ENCODE results near the gene APC2. TPM values are rescaled to one million over a fixed set of nuclear protein-coding genes. Genes with fewer than 3 reads are reported as not detected.
"Not testable (repeated sequence)": the region's sequence is repeated elsewhere in the genome, so short reads cannot be mapped to it uniquely, and the experiment has no call there.

APC2 gene
- total and polyA plus RNA-seq, 4 donors = 0.03 to 0.42 (median 0.26) TPM; not detected in 1

GRCh38 chr19:1412995-1413800, 36.7 kb upstream of the APC2 start:
- DNase-seq = no peak
- Histone ChIP-seq H3K4me1 (ENCODE audit: control insufficient read depth in 1 of 2, insufficient read depth in 2 of 2, low read length in 2 of 2) (no peaks in the 10 kb centered on the region), H3K27me3 (ENCODE audit: control insufficient read depth in 1 of 2, insufficient read depth in 2 of 2, low read length in 1 of 2) (no peaks in the 10 kb centered on the region), H3K4me3 (ENCODE audit: low read length in 2 of 2) (no peak overlapping the region), H3K27ac (ENCODE audit: low read depth in 1 of 2, low read length in 2 of 2) (no peak overlapping the region), H3K9me3 (ENCODE audit: control insufficient read depth, low read length) (no peaks in the 10 kb centered on the region), H3K36me3 (ENCODE audit: control insufficient read depth in 1 of 2, insufficient read depth in 2 of 2, low read length in 1 of 2) (no peaks in the 10 kb centered on the region)
- intact Hi-C loops (cut with DNase I) = loop anchor here in 1 of 2 donors (5.0 kb wide), 1 partner anchor 56 kb away; no protein-coding TSS in a partner anchor
- ATAC-seq (ENCODE audit: low FRiP score) = no peak
- 82% methylated on average over 35 to 36 of the region's 36 CpGs for WGBS, 2 donors

DNA sequence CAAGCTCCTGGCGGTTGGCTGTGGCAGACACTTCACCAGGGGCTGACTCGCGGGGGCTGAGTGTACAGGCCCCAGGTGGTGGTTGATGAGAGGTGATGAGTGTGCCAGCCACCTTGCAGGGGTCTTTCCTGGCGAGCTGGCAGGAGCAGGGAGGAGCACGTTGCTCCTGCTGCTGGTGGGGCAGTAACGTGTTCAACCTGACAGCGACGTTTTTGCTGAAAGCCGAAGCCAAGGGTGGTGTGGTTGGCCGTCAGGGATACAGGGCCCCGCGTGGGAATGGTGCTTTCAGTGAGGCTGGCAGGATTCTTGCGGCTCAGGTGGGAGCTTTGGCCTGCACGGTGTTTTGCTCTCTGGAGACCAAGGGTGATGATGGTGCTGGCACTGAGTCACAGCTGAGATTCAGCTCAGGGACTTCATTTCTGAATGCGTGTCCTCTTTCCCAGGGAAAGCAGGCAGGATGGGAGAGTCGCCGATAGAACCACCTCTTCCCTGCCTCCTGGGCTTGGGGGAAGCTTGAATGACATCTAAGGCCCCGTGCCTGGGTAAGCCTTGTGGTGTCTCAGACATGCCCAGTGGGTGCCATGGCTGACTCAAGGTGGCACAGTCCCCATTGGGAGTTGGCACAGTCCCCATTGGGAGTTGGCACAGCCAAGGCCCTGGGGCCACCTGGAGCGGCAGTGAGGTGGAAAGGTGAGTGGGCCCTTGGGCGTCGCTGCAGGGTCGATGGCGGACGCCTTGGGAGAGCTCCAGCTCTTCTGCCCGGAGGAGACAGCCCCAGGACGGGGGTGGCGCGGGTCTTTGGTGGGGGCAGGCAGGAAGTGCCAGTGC, 33.7 kb upstream of the APC2 start:
- Histone ChIP-seq H3K27ac (ENCODE audit: low read depth in 1 of 2, low read length in 2 of 2) (peak overlapping the region; percentile 2 to 16), H3K27me3 (ENCODE audit: control insufficient read depth in 1 of 2, insufficient read depth in 2 of 2, low read length in 1 of 2) (no peaks in the 10 kb centered on the region), H3K4me3 (ENCODE audit: low read length in 2 of 2) (no peak overlapping the region), H3K4me1 (ENCODE audit: control insufficient read depth in 1 of 2, insufficient read depth in 2 of 2, low read length in 2 of 2) (no peaks in the 10 kb centered on the region), H3K36me3 (ENCODE audit: control insufficient read depth in 1 of 2, insufficient read depth in 2 of 2, low read length in 1 of 2) (no peaks in the 10 kb centered on the region), H3K9me3 (ENCODE audit: control insufficient read depth, low read length) (no peaks in the 10 kb centered on the region)
- intact Hi-C loops (cut with DNase I) = no loop called here
- DNase-seq = no peak
- peak; percentile 4 for ATAC-seq (ENCODE audit: low FRiP score)
- WGBS, 2 donors = 43 to 46% methylated on average over 28 of the region's 28 CpGs

DNA sequence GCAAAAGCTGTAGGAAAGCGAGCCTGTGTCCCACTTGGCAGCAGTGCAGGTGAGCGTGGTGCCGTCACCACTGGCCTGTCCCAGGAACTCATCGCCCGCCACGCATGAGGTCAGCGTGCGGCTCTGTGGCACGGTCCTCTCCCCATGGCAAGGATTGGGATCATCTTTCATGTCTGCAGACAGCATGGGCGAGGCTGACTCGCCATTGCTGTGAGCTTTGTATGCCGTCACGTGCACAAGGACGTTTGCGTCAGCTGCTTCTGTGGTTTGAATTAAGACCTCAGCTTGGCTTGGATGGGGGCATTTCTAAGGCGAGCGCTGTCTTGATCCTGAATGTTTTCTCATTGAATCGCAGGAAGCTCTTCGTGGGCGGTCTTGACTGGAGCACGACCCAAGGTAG, 32.8 kb upstream of the APC2 start:
- no peaks in the 10 kb centered on the region for H3K36me3 ChIP-seq (ENCODE audit: control insufficient read depth in 1 of 2, insufficient read depth in 2 of 2, low read length in 1 of 2)
- no peak for DNase-seq
- 85 to 89% methylated on average over 21 of the region's 21 CpGs for WGBS, 2 donors

GRCh38 chr19:1417681-1418495, 32.0 kb upstream of the APC2 start:
- DNase-seq (no peak), ATAC-seq (ENCODE audit: low FRiP score) (no peak)
- Histone ChIP-seq H3K4me3 (ENCODE audit: low read length in 2 of 2) (no peak overlapping the region), H3K27me3 (ENCODE audit: control insufficient read depth in 1 of 2, insufficient read depth in 2 of 2, low read length in 1 of 2) (no peaks in the 10 kb centered on the region), H3K27ac (ENCODE audit: low read depth in 1 of 2, low read length in 2 of 2) (no peak overlapping the region), H3K4me1 (ENCODE audit: control insufficient read depth in 1 of 2, insufficient read depth in 2 of 2, low read length in 2 of 2) (no peaks in the 10 kb centered on the region), H3K36me3 (ENCODE audit: control insufficient read depth in 1 of 2, insufficient read depth in 2 of 2, low read length in 1 of 2) (no peaks in the 10 kb centered on the region), H3K9me3 (ENCODE audit: control insufficient read depth, low read length) (no peaks in the 10 kb centered on the region)
- WGBS, 2 donors = 82% methylated on average over 30 of the region's 30 CpGs
- intact Hi-C loops (cut with DNase I) = no loop called here

More for the DNA sequence above, 32.8 kb upstream of the APC2 start:
- no peak for ATAC-seq (ENCODE audit: low FRiP score)
- H3K4me1 ChIP-seq (ENCODE audit: control insufficient read depth in 1 of 2, insufficient read depth in 2 of 2, low read length in 2 of 2) = no peaks in the 10 kb centered on the region
- H3K27me3 ChIP-seq (ENCODE audit: control insufficient read depth in 1 of 2, insufficient read depth in 2 of 2, low read length in 1 of 2) = no peaks in the 10 kb centered on the region
- intact Hi-C loops (cut with DNase I) = no loop called here
- H3K4me3 ChIP-seq (ENCODE audit: low read length in 2 of 2) = no peak overlapping the region
- no peak overlapping the region for H3K27ac ChIP-seq (ENCODE audit: low read depth in 1 of 2, low read length in 2 of 2)
- H3K9me3 ChIP-seq (ENCODE audit: control insufficient read depth, low read length) = no peaks in the 10 kb centered on the region

DNA sequence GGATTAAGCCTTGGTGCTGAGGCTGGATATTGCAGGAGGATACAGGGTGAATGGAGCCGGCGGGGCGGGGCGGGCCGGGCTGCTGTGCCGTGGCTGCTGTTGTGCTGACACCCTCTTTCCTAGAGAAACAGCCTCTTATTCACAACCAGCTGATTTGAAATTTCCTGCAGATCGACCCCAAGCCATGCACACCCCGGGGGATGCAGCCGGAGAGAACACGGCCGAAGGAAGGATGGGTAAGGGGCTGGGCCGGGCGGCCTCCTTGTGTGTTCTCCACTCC, 31.5 kb upstream of the APC2 start:
- intact Hi-C loops (cut with DNase I) = no loop called here
- WGBS, 2 donors = 89 to 91% methylated on average over 13 of the region's 13 CpGs

GRCh38 chr19:1418951-1419738, 30.8 kb upstream of the APC2 start:
- Histone ChIP-seq H3K27me3 (ENCODE audit: control insufficient read depth in 1 of 2, insufficient read depth in 2 of 2, low read length in 1 of 2) (no peaks in the 10 kb centered on the region), H3K4me3 (ENCODE audit: low read length in 2 of 2) (no peak overlapping the region), H3K27ac (ENCODE audit: low read depth in 1 of 2, low read length in 2 of 2) (no peak overlapping the region), H3K4me1 (ENCODE audit: control insufficient read depth in 1 of 2, insufficient read depth in 2 of 2, low read length in 2 of 2) (no peaks in the 10 kb centered on the region), H3K9me3 (ENCODE audit: control insufficient read depth, low read length) (no peaks in the 10 kb centered on the region), H3K36me3 (ENCODE audit: control insufficient read depth in 1 of 2, insufficient read depth in 2 of 2, low read length in 1 of 2) (no peaks in the 10 kb centered on the region)
- intact Hi-C loops (cut with DNase I) = no loop called here
- DNase-seq (no peak), ATAC-seq (ENCODE audit: low FRiP score) (no peak)
- WGBS, 2 donors = 84 to 87% methylated on average over 21 of the region's 21 CpGs

More for the DNA sequence above, 31.5 kb upstream of the APC2 start:
- Histone ChIP-seq H3K4me3 (ENCODE audit: low read length in 2 of 2) (no peak overlapping the region), H3K27me3 (ENCODE audit: control insufficient read depth in 1 of 2, insufficient read depth in 2 of 2, low read length in 1 of 2) (no peaks in the 10 kb centered on the region), H3K27ac (ENCODE audit: low read depth in 1 of 2, low read length in 2 of 2) (no peak overlapping the region), H3K36me3 (ENCODE audit: control insufficient read depth in 1 of 2, insufficient read depth in 2 of 2, low read length in 1 of 2) (no peaks in the 10 kb centered on the region), H3K9me3 (ENCODE audit: control insufficient read depth, low read length) (no peaks in the 10 kb centered on the region), H3K4me1 (ENCODE audit: control insufficient read depth in 1 of 2, insufficient read depth in 2 of 2, low read length in 2 of 2) (no peaks in the 10 kb centered on the region)
- ATAC-seq (ENCODE audit: low FRiP score) (no peak), DNase-seq (no peak)

DNA sequence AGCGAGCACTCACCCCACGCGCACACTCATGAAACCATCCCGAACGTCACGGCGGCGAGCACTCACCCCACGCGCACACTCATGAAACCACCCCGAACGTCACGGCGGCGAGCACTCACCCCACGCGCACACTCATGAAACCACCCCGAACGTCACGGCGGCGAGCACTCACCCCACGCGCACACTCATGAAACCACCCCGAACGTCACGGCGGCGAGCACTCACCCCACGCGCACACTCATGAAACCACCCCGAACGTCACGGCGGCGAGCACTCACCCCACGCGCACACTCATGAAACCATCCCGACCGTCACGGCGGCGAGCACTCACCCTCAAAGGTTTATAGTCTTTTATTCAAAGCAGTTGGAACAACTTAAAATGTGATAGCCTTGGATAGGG, 29.8 kb upstream of the APC2 start:
- intact Hi-C loops (cut with DNase I); H3K27me3 ChIP-seq (ENCODE audit: control insufficient read depth in 1 of 2, insufficient read depth in 2 of 2, low read length in 1 of 2); H3K9me3 ChIP-seq (ENCODE audit: control insufficient read depth, low read length); H3K4me1 ChIP-seq (ENCODE audit: control insufficient read depth in 1 of 2, insufficient read depth in 2 of 2, low read length in 2 of 2); H3K27ac ChIP-seq (ENCODE audit: low read depth in 1 of 2, low read length in 2 of 2); H3K36me3 ChIP-seq (ENCODE audit: control insufficient read depth in 1 of 2, insufficient read depth in 2 of 2, low read length in 1 of 2); ATAC-seq (ENCODE audit: low FRiP score); H3K4me3 ChIP-seq (ENCODE audit: low read length in 2 of 2); DNase-seq: not testable (repeated sequence)
- WGBS, 2 donors = 95 to 96% methylated on average over 22 to 32 of the region's 43 CpGs

GRCh38 chr19:1420590-1420989, 29.3 kb upstream of the APC2 start:
- Histone ChIP-seq H3K9me3 (ENCODE audit: control insufficient read depth, low read length) (no peaks in the 10 kb centered on the region), H3K27ac (ENCODE audit: low read depth in 1 of 2, low read length in 2 of 2) (no peak overlapping the region), H3K36me3 (ENCODE audit: control insufficient read depth in 1 of 2, insufficient read depth in 2 of 2, low read length in 1 of 2) (no peaks in the 10 kb centered on the region), H3K4me1 (ENCODE audit: control insufficient read depth in 1 of 2, insufficient read depth in 2 of 2, low read length in 2 of 2) (no peaks in the 10 kb centered on the region), H3K4me3 (ENCODE audit: low read length in 2 of 2) (no peak overlapping the region), H3K27me3 (ENCODE audit: control insufficient read depth in 1 of 2, insufficient read depth in 2 of 2, low read length in 1 of 2) (no peaks in the 10 kb centered on the region)
- DNase-seq (no peak), ATAC-seq (ENCODE audit: low FRiP score) (no peak)
- 88 to 90% methylated on average over 15 of the region's 15 CpGs for WGBS, 2 donors
- intact Hi-C loops (cut with DNase I) = no loop called here

Measured in aorta (tissue), 5 donors.